HPDE6-E6E7 (cell line): Measurements from ENCODE around the gene FBLN1.
A peak's percentile ranks its signal among the peaks of the same experiment; 100 is the strongest.
"Not testable (repeated sequence)": the region's sequence is repeated elsewhere in the genome, so short reads cannot be mapped to it uniquely, and the experiment has no call there.

ENCODE experiments used
- DNase-seq: peaks from one replicate; pipeline ENCODE4 v3.0.0; 2011; ENCODE audit warnings: missing footprints; ENCODE audit errors: extremely low spot score

Gene FBLN1

GRCh38 chr22:45612451-45612901 is 109.8 kb downstream of the FBLN1 start:
- peak; percentile 49 for DNase-seq

GRCh38 chr22:45612940-45613339 is 110.3 kb downstream of the FBLN1 start:
- DNase-seq: no peak

DNA sequence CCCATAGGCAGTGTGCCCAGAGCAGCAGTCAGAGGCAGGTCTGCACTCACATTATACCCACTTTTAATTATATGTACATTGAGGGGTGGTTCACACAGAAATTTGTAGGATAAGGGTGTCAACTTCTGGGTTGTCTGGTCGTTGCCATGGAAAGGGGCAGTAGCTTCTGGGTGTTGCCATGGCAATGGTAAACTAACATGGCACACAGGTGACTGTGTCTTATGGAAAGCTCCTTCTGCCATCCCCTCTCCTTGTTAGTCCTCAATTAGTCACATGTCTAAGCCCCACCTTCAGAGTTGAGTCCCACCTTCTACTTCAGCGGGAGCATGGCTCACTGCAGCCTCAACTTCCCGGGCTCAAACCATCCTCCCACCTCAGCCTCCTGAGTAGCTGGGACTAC is 112.7 kb downstream of the FBLN1 start:
- DNase-seq: no peak

GRCh38 chr22:45616432-45616831 is 113.7 kb downstream of the FBLN1 start:
- DNase-seq: no peak

- DNase-seq: no peak
Measured at GRCh38 chr22:45617948-45618347, 115.3 kb downstream of the FBLN1 start.

DNA sequence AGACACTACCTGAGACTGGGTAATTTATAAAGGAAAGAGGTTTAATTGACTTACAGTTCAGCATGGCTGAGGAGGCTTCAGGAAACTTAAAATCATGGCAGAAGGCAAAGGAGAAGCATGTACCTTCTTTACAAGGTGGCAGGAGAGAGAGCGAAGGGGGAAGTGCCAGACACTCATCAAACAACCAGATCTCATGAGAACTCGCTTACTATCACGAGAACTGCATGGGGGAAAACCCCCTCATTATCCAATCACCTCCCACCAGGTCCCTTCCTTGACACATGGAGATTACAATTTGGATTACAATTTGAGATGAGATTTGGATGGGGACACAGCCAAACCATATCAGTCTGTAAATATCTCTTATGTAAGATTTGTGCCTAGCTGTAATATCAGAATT is 118.0 kb downstream of the FBLN1 start:
- no peak for DNase-seq

DNA sequence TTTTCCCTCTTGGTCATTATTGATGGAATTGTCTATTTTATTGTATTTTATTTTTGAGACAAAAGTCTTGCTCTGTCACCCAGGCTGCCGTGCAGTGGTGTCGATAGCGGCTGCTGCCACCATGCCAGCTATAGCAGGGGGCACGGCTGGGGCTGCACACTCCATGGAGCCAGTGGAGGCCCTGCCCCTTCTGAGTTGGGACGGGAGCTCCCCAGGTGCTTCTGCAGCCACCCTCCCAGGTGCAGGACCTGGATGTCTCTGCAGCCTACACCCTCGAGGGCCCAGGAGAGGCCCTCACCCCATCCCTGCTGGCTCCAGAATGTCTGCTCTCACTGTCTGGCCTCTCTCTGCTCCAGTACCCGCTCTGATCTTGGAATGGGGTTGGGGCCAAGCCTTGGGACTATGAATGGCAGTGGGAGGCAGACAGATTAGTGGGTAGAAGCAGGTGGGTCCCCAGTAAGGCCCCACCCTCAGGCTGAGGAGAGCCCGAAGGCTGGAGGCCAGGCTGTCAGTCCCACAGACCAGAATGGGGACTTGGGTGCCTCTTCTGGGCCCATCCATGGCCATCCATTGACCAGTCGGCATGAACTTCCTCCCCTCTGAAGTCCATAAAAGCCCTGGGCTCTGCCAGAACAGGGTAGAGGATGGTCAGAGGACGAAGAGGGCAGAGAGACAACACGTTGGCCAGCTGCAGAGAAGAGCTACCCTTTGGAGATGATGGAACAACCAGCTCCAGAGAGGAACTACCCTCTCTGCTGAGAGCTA is 119.3 kb downstream of the FBLN1 start:
- no peak for DNase-seq

GRCh38 chr22:45623464-45624145 is 120.9 kb downstream of the FBLN1 start:
- not testable (repeated sequence) for DNase-seq

DNA sequence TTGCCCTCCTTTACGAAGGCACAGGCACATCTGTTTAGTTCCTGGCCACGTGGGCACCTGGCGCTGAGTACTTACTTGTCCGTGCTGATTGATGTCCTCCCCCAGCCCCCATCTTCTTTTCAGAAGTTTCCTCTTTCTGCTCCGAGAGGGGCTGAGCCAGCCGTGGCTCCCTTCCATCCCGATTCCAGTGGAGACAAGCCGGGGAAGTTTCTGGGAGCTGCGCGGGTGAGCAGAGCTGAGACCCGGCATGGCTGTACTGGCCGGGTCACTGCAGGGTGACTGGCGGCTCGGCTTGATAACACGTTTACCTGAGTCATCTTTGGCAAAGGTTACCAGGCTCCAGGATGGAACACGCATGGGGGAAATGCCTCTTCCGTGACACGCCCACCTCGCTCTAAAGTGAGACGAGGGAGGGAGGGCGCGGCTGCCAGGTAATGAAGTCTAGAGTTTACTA is 123.5 kb downstream of the FBLN1 start:
- peak; percentile 91 for DNase-seq

DNA sequence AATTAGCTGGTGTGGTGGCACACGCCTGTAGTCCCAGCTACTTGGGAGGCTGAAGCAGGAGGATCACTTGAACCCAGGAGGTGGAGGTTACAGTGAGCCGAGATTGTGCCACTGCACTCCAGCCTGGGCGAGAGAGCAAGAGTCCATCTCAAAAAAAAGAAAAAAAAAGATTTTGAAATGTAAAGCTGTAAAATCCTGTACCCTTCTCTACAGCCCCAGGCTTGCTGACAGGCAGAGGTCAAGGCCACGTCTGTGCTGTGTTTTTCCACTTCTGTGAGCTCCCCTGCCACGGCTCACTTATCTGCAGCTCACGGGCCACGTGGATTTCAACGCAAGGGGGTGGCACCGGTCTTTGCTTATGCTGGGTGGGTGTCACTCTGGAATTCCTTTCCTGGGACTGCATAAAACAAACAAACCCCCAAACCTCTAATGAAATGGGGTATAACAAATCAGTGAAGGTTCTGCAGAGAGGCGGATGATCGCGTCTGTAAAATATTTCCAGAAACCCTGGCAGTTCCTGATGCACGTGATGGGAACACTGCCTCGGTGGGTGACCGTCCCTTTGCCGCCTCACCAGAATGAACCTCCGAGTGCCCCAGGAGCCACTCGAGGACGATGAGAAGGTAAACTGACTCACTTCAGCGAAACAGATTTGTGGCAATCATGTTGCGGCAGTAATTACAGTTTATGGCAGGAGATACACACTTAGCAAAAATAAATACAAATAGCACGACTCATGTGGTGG is 125.0 kb downstream of the FBLN1 start:
- DNase-seq: no peak

GRCh38 chr22:45628515-45628914 is 125.8 kb downstream of the FBLN1 start:
- no peak for DNase-seq

- no peak for DNase-seq
Measured at GRCh38 chr22:45629469-45630089, 126.9 kb downstream of the FBLN1 start.

GRCh38 chr22:45630436-45630835 is 127.8 kb downstream of the FBLN1 start:
- no peak for DNase-seq

GRCh38 chr22:45631140-45631840 is 128.6 kb downstream of the FBLN1 start:
- DNase-seq: no peak

DNA sequence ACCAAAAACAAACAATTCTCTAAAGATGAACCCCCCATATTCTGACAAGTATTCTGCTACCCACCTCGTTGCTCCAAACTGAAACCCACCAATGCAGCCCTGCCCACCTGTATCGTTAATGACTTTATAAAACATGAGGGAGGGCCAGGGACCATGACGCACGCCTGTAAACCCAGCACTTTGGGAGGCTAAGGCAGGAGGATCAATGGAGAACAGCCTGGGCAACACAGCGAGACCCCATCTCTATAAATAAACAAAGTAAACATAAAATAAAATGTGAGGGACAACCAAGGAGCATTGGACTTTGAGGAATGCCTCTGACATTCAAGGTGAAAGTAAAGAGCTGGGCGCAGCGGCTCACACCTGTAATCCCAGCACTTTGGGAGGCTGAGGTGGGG is 129.2 kb downstream of the FBLN1 start:
- no peak for DNase-seq

- no peak for DNase-seq
Measured at GRCh38 chr22:45632791-45633515, 130.3 kb downstream of the FBLN1 start.

- no peak for DNase-seq
Measured at GRCh38 chr22:45636683-45637082, 134.0 kb downstream of the FBLN1 start.

GRCh38 chr22:45638197-45638596 is 135.5 kb downstream of the FBLN1 start:
- no peak for DNase-seq

- DNase-seq: peak; percentile 67
Measured at GRCh38 chr22:45638834-45639746, 136.4 kb downstream of the FBLN1 start.

- DNase-seq: no peak
Measured at GRCh38 chr22:45639747-45640102, 137.0 kb downstream of the FBLN1 start.
